HG03108 (cell line): ENCODE results near the gene BLM.
"Not testable (repeated sequence)": the region's sequence is repeated elsewhere in the genome, so short reads cannot be mapped to it uniquely, and the experiment has no call there.

Experiments used
- ATAC-seq: cut with Tn5 transposase; IDR thresholded peaks from one replicate; pipeline ENCODE4 v1.9.1; 2021; ENCODE audit warnings: moderate library complexity; ENCODE audit not compliant: unreplicated experiment

BLM gene

GRCh38 chr15:90818251-90819210 lies 101.4 kb downstream of the BLM start:
- ATAC-seq = no peak

- ATAC-seq = no peak
Measured at GRCh38 chr15:90819390-90819789, 102.2 kb downstream of the BLM start.

GRCh38 chr15:90819850-90820249 lies 102.7 kb downstream of the BLM start:
- no peak for ATAC-seq

GRCh38 chr15:90820481-90820880 lies 103.3 kb downstream of the BLM start:
- ATAC-seq = no peak

GRCh38 chr15:90822204-90822955 lies 105.2 kb downstream of the BLM start:
- ATAC-seq = no peak

- no peak for ATAC-seq
Measured at GRCh38 chr15:90823455-90823974, 106.4 kb downstream of the BLM start.

- ATAC-seq = not testable (repeated sequence)
Measured at GRCh38 chr15:90825115-90825899, 108.2 kb downstream of the BLM start.

GRCh38 chr15:90826206-90826885 lies 109.2 kb downstream of the BLM start:
- not testable (repeated sequence) for ATAC-seq

- ATAC-seq = no peak
Measured at GRCh38 chr15:90826886-90827435, 109.8 kb downstream of the BLM start.

GRCh38 chr15:90828111-90828510 lies 111.0 kb downstream of the BLM start:
- ATAC-seq = no peak

GRCh38 chr15:90829126-90829525 lies 112.0 kb downstream of the BLM start:
- ATAC-seq = no peak

- no peak for ATAC-seq
Measured at GRCh38 chr15:90829942-90830440, 112.8 kb downstream of the BLM start.

- ATAC-seq = no peak
Measured at GRCh38 chr15:90834626-90835025, 117.5 kb downstream of the BLM start.

- ATAC-seq = no peak
Measured at GRCh38 chr15:90836296-90836871, 119.2 kb downstream of the BLM start.

- ATAC-seq = no peak
Measured at GRCh38 chr15:90837094-90837493, 119.9 kb downstream of the BLM start.

GRCh38 chr15:90838139-90838538 lies 121.0 kb downstream of the BLM start:
- ATAC-seq = no peak

- ATAC-seq = no peak
Measured at GRCh38 chr15:90838544-90838943, 121.4 kb downstream of the BLM start.

- peak; percentile 71 for ATAC-seq
Measured at GRCh38 chr15:90839187-90840071, 122.3 kb downstream of the BLM start.
